HG02763 (cell line): ENCODE results near the gene GMCL1.
"Not testable (repeated sequence)": the region's sequence is repeated elsewhere in the genome, so short reads cannot be mapped to it uniquely, and the experiment has no call there.

ENCODE experiments used
- ATAC-seq: cut with Tn5 transposase; IDR thresholded peaks from one replicate; pipeline ENCODE4 v1.9.1; 2021; ENCODE audit warnings: mild to moderate bottlenecking, moderate library complexity; ENCODE audit not compliant: unreplicated experiment

The GMCL1 gene

DNA sequence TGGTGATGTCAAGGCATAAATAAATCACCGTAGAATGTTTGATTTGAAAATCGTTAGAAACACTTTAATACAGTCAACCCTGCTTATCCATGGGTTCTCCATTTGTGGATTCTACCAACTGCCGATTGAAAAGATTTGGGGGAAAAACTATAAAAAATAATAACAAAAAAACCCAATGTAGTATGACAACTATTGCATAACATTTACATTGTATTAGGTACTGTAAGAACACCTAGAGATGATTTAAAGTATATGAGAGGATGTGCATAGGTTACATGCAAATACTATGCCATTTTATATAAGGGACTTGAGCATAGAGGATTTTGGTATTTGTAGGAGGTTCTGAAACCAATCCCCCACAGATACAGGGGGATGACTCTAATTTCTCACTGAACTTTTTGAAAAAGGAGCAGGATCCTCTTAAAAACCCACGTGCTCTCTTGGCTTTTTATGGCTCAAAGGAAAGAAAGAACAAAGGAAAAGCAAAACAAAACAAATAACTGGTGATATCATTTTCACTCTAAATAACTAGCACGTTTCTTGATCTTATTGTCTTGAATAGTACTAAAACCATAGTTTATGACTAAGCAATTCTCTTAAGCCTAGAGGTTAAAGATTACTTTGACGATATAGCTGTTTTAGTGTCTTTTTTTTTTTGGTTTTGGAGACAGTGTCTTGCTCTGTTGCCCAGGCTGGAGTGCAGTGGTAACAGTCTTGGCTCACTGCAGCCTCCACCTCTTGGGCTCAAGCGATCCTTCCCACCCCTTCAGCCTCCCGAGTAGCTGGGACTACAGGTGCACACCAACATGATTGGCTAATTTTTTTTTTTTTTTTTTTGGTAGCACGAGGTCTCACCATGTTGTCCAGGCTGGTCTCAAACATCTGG is 17.0 kb downstream of the GMCL1 start:
- no peak for ATAC-seq

DNA sequence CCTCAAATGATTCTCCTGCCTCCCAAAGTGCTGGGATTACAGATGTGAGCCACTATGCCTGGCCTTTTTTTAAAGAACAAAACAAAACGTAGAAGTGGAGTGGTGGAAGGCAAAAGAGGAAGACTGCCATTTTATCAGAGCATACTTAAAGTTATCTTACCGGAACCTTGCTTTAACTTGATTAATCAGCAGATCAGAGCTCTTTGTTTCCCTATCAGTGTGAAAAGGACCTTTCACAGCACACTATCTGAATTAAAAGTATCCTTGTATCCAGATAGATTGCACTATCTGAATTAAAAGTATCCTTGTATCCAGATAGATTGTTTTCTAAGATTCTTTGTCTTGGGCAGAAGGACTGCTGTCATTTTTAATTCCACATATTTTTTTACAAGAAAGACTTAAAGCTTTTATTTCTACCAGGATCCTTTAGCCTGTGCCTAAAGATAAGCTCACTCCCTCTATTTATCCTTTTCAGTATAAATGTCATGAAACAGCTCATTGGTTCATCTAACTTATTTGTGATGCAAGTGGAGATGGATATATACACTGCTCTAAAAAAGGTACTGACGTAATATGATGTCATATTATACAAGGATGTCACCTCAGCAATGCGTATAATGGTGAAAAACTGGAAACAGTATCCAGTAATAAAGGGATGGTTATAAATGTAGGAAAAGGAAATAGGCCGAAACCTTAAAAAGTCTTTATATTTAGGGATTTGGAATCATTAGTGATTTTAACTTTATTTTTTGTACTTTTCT is 17.8 kb downstream of the GMCL1 start:
- ATAC-seq, result no peak

DNA sequence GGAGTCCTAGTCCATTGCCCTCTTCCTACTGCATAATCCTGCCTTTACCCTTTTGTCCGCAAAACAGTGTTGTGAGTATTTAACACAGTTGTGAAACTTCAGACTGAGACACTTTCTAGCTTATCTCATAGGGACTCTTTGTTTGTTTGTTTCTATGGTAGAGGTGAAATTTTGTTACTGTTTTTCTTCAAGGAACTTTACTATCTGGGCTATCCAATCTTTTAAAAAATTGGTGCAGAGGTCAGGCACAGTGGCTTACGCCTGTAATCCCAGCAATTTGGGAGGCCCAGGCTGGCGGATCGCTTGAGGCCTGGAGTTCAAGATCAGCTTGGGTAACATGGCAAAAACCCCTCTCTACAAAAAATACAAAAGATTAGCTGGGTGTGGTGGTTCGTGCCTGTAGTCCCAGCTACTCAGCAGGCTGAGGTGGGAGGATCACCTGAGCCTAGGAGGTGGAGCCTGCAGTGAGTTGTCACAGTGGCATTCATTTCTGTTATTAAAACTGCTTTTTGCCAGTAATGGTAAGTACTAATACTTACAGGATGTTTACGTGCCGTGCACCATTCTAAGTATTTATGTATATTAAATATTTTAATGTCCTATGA is 18.8 kb downstream of the GMCL1 start:
- ATAC-seq, result no peak

DNA sequence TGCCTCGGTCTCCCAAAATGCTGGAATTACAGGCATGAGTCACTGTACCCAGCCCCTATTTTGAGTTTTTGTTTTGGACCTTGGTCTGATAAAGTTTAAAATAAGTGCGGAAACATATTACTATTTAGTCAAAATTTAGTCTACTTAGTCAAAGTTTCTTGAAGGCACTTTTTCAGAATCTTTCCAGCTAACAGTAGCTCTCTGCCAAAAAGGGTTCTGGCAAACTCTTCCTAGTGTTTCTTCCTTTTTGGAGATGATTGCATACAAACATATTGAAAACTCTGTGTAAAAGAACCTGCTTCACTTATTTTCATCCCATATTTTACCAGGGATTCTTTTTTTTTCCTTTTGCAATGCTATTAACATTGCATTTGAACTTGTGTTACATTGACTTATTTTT is 28.8 kb downstream of the GMCL1 start:
- ATAC-seq, result no peak

DNA sequence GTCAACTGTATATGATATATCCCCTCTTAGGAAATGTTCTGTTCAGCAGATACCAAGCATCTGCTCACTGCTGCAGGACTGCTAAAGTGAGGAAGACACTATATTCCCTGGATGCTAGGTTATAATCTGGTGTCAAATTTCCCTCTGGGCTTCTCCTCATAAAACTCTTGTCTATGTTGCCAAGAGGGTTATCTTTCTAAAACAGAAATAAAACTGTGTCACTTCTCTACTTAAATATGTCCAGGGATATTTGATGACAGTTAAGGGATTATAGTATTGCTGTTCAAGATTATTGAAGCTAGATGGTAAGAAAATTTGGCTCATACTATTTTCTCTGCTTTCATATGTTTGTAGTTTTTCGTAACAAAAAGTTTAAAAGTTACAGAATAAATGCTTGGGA is 33.8 kb downstream of the GMCL1 start:
- no peak for ATAC-seq

DNA sequence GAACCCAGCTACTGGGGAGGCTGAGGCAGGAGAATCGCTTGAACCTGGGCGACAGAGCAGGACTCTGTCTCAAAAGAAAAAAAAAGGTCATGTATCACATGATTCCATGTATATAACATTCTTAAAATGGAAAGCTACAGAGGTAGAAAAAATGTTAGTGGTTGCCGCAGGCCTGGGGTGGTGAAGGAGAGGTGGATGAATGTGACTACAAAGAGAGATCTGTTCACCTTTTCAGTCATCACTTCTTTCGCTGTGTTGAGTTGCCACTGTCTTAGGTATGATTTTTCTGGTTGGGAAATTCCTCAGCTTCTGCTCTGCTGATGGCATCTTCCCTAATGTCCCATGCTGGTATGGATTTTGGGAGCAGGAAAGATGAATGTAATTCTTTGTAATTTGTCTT is 59.0 kb downstream of the GMCL1 start:
- no peak for ATAC-seq

DNA sequence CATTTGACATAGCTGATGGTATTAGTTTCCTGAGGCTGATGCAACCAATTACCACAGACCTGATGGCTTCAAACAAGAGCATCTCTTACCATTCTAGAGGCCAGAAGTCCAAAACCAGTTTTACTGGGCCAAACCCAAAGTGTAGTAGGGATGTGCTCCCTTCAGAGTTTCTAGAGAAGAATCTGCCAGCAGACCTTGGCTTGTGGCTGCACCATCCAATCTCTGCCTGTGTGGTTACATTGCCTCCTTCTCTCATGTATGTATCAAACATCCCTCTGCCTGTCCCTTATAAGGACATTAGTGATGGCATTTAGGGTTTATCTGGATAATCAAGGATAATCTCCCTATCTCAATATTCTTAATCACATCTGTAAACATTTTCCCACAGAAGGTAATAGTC is 59.8 kb downstream of the GMCL1 start:
- ATAC-seq, result no peak

DNA sequence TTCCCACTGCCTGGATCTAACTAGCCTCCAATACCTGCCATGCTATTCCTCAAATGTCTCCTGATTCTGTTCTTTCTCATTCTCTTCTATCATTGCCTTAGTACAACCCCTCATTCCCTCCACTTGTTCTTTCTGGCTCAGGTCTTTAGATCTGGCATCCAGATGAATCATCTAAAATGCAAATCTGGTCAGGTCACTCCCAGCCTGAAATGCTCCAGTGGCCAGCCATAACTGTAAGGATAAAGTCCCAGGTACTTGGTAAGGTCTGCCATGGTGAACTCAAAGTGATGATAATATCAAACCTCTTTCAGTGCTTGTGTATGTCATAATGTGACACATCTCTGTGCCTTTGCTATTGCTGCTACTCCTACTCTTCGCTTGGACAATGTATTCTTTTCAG is 61.4 kb downstream of the GMCL1 start:
- no peak for ATAC-seq

DNA sequence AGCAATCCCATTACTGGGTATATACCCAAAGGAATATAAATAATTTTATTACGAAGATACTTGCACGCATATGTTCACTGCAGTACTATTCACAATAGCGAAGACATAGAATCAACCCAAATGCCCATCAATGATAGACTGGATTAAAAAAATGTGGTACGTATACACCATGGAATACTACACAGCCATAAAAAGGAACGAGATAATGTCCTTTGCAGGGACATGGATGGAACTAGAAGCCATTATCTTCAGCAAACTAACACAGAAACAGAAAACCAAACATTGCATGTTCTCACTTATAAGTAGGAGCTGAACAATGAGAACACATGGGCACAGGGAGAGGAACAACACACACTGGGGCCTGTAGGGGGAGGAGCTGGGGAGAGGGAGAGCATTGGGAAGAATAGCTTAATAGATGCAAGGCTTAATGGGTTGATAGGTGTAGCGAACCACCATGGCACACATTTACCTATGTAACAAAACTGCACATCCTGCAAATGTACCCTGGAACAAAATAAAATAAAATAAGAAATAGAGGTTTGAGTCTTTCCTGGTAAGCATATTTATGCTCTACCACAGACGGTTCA is 63.5 kb downstream of the GMCL1 start:
- not testable (repeated sequence) for ATAC-seq

DNA sequence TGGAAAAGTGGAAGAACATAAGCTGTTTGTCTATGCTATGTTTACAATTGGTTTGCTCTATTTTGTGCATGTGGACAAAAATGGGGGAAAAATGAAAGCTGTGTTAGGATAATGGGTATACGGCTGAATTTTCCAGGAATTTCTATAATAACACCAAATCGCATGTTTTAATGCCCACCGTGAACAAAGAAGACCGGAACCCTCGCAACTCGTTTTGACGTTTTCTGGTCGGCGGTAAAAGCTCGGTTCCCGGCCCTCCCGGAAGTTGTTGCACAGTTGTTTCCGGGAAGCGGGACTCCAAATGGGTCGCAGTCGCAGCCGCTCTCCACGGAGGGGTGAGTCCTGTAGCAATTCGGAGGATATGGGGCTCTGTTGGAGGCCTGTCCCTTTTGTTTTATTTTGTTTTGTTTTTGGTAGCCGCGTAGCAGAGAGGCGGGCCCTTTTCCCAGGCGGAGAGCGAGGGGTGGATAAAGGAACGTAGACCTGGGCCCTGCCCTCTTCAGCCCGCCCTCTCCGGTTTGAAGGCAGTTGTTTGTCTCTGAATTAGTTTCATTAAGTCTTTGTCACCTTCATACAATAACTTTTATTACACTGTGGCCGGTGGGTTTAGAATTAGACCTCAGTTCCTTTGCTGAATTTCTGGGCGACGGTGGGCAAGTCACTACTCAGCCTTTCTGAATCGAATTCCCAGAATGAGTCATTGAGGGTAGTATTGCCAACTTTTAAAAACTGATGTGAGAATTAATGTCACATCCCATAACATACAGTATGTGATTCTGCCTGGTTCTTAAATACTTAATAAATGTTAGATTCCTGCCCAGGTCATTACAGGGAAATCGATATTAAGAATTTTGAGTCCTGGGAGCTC is 64.5 kb downstream of the GMCL1 start, which contains the start of gene SNRNP27:
SNRNP27 (plus strand) TSS at position 273 of the 868 bp plus-strand sequence; CDS start at position 302, 29 bp downstream.
- ATAC-seq, result peak; percentile 63

DNA sequence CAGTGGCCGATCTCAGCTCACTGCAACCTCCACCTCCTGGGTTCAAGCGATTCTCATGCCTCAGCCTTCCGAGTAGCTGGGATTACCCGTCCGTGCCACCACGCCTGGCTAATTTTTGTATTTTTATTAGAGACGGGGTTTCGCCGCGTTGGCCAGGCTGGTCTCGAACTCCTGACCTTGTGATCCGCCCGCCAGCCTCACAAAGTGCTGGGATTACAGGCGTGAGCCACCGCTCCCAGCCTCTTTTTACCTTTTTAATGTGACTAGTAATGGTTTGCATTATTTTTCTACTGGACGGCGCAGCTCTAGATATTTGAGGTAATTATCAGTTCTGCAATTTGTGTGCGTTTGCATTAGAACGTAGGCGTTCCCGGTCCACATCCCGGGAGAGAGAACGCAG is 65.3 kb downstream of the GMCL1 start:
- not testable (repeated sequence) for ATAC-seq

DNA sequence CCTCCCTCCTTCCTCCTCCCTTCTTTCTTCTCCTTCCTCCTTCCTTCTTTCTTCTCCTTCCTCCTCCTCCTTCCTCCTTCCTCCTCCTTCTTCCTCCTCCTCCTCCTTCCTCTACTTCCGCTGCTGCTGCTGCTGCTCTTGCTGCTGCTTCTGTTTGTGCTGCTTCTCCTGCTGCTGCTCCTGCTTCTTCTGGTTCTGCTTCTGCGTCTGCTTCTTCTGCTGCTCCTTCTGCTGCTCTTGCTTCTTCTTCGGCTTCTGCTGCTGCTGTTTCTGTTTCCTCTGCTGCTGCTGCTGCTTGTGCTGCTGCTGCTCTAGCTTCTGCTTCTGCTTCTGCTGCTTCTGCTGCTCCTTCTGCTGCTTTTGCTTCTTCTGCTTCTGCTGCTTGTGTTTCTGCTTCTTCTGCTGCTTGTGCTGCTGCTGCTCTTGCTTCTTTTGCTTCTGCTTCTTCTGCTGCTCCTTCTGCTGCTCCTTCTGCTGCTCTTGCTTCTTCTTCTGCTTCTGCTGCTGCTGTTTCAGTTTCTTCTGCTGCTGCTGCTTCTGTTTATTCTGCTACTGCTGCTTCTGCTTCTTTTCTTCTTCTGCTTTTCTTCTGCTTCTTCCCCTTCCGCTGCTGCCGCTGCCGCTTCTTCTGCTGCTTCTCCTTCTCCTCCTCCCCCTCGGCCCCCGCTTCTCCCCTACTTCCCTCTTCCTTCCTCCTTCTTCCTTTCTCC is 72.9 kb downstream of the GMCL1 start:
- no peak for ATAC-seq

DNA sequence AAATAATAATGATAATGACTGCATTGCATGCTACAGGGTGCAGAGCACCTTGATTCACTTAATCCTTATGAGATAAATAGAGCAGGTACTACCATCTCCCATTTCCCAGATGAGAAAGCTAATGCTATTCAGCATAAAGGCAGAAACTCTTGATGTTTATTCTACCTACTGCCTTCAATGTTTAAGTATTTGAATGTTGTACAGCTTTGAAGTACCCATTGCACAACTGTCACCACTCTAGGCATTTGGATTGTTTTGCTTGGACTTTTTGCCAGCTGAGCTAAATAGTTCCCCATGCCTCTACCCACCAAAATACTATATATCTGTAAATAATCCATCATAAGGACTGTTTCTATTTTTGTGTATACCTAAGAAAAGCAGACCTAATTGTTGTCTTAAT is 77.8 kb downstream of the GMCL1 start:
- ATAC-seq, result no peak

DNA sequence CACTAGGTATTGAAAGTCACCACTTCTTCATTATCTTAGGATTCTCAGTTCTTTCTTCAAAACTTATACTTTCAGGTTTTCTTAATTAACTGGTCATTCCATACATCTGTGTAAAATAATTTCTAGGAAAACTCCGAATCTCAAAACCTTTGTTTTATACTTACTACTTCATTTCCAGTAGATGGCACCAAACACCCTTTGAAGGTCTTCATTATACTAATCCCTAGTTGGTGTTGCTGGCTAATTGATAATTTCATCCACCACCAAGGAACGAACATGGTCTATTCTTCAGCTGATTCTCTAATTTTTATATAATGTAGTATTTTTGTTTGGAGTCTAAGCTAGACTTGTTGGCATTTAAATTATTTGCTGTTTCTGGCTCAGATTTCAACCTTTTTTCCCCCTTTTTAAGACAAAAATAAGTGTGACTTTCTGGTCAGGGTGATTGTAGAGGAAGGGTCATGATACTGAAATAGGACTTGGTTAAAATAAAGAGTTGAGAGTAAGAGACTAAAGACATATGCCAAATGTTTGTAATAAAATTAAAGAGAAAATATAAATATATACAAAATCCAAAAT is 82.6 kb downstream of the GMCL1 start:
- ATAC-seq, result no peak

DNA sequence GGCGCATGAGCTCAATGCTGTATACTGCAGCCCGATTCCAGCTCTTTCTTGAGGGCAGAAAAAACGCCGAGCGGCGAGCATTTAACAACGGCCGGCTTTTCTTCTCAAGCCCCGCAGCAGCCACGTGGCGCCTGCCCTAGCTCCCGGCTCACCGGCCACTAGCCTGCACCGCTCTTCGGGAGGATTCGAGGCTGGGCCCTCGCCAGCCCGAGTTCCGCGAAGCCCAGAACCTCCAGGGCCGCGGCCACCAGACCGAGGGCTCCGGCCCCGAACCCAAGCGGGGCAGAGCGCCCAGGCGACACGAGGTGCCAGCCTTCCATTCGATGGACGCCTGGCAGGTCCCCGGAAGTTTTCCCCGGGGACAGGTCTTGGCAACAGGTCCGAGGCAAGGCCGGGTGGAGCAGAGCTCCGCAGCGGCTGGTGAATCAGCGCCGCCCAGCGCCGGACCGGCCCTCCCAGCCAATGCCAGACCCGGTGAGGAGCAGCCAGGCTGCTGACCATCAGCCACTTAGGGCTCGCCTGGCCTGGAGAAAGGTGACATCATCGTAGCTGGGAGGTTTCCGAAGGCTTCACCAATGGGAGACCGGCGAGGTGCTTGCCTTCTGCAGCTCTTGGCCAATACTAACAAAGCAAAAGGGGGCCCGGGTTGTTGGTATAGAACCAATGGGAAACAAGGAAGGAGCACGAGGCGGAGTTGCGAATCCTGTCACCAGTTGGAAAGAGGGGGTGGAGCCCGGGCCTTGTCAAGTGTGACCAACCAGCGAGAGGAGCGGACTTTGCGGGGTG is 84.9 kb downstream of the GMCL1 start:
- ATAC-seq, result peak; percentile 85

DNA sequence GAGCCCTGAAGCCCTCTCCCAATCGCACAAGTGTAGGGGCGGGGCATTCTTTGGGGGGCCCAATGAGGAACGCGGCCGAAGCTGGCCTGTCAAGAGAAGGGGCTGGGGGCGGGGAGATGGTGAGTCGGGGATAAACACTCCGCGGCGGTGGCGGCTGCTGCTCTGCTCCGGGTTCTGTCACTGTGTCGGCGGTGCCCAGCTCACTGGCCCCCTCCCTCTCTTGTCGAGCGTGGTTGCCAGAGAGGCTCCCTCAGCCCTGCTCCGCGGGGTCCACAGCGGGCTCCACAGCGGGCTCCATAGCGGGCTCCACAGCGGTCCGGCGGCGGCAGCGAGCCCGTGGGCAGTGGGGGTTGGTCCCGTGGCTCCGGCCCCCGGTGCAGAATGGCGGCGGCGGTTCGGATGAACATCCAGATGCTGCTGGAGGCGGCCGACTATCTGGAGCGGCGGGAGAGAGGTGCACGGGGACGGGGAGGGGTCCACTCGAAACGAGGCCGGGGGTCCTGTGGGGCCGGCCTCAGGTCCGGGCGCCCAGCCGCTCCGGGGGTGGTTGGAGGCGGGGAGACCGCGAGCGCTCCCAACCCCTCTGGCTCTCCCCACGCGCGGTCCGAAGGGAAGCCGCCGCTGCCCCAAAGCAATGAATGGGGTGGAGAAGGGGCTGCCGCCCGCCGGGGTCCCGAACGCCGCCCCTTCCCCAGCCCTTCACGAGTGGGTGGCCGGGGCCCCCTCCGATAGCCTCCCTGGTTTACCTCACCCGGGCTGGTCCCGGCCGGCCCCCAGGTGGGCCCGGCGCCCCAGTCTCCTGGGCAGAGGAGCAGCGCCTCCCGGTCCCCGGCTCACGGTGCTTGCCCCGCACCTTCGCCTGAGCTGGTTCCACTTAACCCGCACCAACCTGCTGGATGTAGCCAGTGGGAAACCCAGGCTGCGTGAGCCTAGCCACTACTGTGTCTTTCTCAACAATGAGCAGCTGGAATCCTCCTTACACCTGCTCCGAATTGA is 85.8 kb downstream of the GMCL1 start, which contains the start of gene MXD1:
MXD1 (plus strand) TSS at position 160 of the 996 bp plus-strand sequence; CDS start at position 382, 222 bp downstream.
- ATAC-seq, result no peak

DNA sequence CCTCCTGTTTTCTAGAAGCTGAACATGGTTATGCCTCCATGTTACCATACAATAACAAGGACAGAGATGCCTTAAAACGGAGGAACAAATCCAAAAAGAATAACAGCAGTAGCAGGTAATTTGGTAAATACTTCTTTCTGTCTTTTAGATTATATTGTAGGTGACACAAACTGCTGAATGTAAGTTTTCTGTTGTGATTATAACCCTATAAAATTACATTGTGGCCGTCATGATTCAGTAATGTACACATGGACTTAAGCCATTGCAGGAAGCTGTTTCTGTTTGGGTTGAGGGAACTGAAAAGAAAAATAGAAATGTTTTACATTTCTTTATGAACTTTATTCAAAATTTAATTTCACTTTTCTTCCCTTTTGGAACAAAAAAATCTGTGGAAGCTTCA is 86.6 kb downstream of the GMCL1 start:
- ATAC-seq, result no peak
